GM18909 (cell line): ENCODE data around the gene APH1B.
"Not testable (repeated sequence)": the region's sequence is repeated elsewhere in the genome, so short reads cannot be mapped to it uniquely, and the experiment has no call there.

Source experiments
- ATAC-seq: cut with Tn5 transposase; IDR thresholded peaks from one replicate; pipeline ENCODE4 v1.9.1; 2021; ENCODE audit warnings: mild to moderate bottlenecking; ENCODE audit not compliant: unreplicated experiment, poor library complexity

Gene APH1B

DNA sequence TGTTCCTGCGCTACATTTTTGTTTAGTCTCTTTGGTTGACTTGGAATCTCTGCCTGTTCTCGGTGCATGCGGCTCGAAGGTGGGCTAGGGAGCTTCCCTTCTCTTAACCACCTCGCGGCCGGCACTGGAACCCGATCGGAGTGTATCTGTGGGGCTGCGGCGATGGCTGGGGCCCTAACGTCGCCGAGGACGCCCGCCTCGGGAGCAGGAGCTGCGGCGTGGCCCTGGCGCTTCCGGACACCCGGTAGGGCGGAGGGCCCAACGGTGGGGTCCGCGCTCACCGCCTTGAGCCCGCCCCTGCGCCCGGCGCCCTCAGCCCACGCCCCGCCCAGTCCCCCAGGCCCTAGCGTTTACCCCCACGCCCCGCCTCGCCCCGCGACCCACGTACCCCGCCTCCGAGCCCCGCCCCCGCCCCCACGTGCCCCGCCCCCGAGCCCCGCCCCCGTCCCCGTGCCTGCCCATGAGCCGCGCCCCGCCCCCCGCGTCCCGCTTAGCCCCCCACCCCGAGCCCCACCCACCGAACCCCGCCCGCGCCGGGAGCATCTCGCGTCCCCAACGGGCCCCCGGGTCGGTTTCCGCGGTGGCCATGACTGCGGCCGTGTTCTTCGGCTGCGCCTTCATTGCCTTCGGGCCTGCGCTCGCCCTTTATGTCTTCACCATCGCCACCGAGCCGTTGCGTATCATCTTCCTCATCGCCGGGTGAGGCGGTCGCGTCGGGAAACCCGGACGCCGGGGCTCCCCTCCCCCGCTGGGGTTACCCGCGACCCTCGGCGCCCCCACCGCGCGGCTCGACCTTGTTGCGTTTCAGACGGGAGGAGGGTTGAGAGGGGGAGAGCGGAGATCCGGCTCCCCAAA, at the start of gene APH1B:
APH1B (plus strand) TSS at position 568 of the 855 bp plus-strand sequence; CDS start at position 587, 19 bp downstream.
- ATAC-seq: peak; percentile 72

DNA sequence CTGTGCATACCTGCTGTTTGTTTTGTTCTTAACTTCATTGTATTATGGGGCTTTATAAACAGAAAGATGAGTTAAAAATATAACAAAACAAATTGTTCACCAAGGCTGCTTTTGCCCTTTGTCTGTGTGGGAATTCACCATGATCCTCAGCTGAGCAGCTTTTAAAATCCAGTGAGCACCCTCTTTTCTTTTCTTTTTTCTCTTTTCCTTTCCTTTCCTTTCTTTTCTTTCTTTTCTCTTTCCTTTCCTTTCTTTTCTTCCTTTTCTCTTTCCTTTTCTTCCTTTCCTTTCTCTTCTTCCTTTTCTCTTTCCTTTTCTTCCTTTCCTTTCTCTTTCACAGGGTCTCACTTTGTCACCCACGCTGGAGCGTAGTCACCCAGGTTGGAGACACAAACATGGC, 49.7 kb upstream of the APH1B start:
- ATAC-seq: no peak

GRCh38 chr15:63231206-63231605, 46.2 kb upstream of the APH1B start:
- no peak for ATAC-seq

- no peak for ATAC-seq
Measured at GRCh38 chr15:63231706-63232105, 45.7 kb upstream of the APH1B start.

GRCh38 chr15:63232405-63232804, 45.0 kb upstream of the APH1B start:
- ATAC-seq: no peak

DNA sequence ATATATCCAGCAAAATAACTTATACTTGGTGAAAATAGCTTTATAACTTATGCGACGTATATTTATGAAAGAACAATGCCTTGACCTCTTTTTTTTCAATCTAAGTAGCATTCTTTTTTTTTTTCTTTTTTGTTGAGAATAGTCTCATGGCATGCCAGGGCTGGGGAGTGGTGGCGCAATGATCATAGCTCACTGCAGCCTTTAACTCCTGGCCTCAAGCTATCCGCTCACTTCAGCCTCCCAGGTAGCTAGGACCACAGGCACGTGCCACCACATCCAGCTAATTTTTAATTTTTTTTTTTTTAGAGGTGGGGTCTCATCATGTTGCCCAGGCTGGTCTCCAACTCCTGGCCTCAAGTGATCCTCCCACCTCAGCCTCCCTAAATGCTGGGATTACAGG, 44.5 kb upstream of the APH1B start:
- ATAC-seq: no peak

- ATAC-seq: no peak
Measured at GRCh38 chr15:63233667-63234423, 43.6 kb upstream of the APH1B start.

- no peak for ATAC-seq
Measured at GRCh38 chr15:63234451-63234870, 42.9 kb upstream of the APH1B start.

DNA sequence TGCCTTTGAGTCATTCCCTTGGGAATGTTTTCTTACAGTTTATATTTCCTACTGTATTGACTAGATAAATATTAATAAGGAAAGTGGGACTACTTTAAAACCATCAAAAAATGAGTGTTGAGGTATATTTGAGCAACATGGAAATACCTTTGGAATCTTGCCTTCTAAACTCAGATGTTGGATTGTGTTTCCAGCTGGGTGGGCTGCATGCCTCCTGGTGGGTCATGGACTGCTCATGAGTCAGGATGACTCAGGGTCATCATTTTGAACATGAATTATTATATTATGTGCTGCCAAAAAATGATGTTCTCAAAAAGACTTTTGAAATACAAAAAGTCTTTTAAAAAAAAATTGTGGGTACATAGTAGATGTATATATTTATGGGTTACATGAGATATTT, 41.1 kb upstream of the APH1B start:
- ATAC-seq: no peak

DNA sequence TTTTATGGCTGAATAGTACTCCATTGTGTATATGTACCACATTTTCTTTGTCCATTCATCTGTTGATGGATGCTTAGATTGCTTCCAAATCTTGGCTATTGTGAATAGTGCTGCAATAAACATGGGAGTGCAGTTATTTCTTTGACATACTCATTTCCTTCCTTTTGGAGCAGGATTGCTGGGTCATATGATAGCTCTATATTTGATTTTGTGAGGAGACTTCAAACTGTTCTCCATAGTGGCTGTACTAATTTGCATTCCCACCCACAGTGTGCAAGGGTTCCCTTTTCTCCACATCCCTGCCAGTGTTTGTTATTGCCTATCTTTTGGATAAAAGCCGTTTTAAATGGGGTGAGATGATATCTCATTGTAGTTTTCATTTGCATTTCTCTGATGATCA, 40.3 kb upstream of the APH1B start:
- not testable (repeated sequence) for ATAC-seq

DNA sequence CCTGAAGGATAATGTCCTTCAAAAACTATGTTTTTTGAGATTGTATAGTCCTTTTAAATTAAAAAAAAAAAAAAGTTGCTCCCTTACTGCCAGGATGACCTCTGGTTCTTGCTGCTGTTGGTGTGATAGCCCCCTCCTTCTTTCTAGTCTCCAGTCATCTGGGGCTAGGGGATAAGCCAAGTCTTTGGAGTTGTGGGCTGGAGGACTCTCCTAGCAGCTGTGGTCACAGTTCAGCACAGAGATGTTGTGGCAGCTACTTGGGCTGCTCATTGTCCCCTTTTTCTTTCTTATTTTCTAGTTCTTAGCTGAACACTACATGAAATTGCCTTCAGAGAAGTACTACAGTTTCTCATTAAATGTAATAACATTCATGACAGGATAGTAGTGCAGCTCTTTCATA, 39.2 kb upstream of the APH1B start:
- ATAC-seq: no peak

GRCh38 chr15:63238796-63239195, 38.6 kb upstream of the APH1B start:
- peak; percentile 56 for ATAC-seq

GRCh38 chr15:63240109-63240508, 37.3 kb upstream of the APH1B start:
- no peak for ATAC-seq

DNA sequence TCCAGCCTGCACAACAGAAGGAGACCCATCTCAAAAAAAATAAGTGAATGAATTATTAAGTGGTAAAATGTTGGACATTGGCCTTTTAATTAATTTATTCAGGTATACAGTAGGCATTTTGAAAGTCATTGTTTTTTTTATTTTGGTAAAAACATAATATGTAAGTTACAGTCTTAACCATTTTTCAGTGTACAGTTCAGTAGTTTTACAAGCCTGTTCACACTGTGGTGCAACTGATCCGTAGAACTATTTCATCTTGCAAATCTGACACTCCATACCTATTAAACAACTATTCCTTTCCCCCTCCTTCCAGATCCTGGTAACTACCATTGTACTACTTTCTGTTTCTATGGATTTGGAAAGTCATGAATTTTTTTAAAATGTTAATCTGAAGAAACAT, 36.1 kb upstream of the APH1B start:
- ATAC-seq: no peak

GRCh38 chr15:63243101-63243500, 34.3 kb upstream of the APH1B start:
- ATAC-seq: no peak

DNA sequence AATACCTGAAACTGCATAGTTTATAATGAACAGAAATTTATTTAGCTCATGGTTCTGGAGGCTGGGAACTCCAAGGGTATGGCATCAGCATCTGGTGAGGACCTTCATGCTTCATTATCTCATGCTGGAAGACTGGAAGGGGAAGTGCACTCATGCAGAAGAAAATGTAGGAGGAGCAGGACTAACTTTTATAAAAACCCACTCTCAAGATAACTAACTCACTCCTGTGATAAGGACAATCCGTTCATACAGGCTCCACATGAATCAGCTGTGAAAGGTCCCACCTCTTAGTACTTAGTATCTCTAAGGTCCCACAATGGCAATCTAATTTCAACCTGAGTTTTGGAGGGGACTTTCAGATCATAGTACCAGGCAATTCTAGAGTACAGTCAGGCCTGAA, 33.6 kb upstream of the APH1B start:
- no peak for ATAC-seq

GRCh38 chr15:63244399-63244798, 33.0 kb upstream of the APH1B start:
- no peak for ATAC-seq

GRCh38 chr15:63244976-63245645, 32.3 kb upstream of the APH1B start:
- ATAC-seq: no peak

DNA sequence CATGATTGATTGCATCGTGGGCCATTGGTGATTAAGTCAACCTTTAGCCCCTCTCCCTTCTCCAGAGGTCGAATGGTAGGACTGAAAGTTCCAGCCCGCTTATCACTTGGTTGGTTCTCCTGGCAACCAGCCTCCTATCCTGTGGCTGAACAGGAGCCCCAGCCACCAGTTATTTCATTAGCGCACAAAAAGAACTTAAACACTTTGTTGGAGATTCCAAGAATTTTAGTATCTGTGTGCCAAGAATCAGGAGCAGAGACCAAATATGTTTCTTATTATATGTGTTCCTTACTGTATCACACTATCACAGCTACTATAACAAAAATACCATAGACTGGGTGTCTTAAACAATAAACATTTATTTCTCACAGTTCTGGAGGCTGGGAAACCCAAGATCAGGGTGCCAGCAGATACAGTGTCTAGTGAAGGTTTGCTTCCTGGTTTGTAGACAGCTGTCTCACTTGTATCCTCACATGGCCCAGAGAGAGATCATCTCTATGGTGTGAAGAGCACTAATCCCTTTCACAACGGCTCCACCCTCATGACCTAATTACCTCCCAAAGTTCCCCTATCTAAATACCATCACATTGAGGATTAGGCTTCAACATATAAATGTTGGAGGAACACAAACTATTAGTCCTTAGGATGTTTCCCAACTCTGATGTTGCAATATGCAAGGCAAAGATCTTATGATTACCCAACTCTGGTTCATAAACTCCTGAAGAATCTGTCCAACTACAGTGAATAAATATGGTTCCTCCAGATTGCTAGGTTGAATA, 30.5 kb upstream of the APH1B start:
- no peak for ATAC-seq

DNA sequence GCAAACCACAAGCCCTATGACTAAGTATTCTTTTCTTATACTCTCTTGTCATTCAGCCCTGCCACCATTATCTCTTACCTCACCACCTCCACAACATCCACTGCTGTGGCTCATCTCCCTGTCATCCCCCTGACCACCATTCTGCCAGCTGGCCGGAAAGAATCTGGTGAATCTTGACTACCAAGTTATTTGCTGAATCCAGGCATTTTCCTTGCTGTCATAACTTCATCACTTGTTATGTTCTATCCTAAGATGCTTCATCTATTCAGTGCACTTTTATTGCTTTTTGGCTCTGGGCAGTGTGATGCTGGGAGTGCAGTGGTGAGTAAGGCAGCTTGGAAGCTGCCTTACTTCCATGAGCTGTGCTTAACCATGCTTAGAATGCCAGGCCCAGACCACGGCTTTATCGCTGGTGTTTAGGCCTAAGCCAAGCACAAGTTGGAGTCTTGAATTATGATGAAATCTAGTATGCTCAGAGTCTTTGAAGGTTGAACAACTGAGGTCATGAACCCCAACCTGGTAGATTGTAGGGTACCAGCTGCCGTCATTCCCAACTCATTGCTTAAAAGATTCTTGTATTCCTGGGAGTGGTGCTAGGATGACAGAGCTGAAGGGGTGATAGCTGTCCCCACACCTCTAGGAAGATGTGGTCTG, 27.0 kb upstream of the APH1B start:
- ATAC-seq: no peak
